HG03103 (cell line): Measurements from ENCODE around the gene DGKI.

Experiments used
- ATAC-seq: cut with Tn5 transposase; IDR thresholded peaks from one replicate; pipeline ENCODE4 v1.9.1; 2021; ENCODE audit warnings: low read depth; ENCODE audit not compliant: unreplicated experiment

DGKI gene

DNA sequence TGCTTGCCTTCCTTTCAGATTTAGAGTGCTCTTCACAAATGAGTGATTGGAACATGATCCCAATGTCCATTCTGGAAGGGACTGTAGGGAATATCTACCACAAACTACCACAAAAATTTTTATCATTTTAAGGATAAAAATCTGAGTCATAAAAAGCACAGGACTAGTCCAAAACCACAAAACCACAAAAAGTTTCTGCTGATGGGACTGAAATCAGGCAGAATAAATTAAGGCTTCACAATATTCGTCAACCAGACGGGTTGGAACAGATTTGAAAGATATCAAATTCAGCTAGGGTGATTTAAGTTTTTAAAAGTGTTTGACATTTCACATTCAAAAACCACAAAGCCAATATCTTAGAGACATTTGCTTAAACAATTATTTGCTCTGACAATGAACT, 403.2 kb downstream of the DGKI start:
- ATAC-seq: no peak

DNA sequence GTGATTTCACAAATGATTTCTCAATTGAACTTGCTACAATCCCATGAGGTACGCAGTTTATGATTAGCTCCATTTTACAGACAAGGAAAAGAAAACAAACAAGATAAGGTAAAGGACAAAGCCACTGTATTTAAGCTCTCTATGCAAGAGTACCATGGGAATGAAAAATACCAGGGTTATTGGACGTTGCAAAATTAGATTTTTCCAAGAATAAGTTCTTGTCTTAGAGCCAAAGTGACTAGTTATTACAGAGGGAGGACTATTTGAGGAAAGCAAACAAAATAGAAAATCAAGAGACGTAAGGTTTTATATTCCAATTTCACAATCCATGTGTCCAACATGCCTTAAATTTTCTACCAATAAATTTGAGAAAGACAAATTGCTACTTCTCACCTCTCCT, 405.3 kb downstream of the DGKI start:
- ATAC-seq: no peak

DNA sequence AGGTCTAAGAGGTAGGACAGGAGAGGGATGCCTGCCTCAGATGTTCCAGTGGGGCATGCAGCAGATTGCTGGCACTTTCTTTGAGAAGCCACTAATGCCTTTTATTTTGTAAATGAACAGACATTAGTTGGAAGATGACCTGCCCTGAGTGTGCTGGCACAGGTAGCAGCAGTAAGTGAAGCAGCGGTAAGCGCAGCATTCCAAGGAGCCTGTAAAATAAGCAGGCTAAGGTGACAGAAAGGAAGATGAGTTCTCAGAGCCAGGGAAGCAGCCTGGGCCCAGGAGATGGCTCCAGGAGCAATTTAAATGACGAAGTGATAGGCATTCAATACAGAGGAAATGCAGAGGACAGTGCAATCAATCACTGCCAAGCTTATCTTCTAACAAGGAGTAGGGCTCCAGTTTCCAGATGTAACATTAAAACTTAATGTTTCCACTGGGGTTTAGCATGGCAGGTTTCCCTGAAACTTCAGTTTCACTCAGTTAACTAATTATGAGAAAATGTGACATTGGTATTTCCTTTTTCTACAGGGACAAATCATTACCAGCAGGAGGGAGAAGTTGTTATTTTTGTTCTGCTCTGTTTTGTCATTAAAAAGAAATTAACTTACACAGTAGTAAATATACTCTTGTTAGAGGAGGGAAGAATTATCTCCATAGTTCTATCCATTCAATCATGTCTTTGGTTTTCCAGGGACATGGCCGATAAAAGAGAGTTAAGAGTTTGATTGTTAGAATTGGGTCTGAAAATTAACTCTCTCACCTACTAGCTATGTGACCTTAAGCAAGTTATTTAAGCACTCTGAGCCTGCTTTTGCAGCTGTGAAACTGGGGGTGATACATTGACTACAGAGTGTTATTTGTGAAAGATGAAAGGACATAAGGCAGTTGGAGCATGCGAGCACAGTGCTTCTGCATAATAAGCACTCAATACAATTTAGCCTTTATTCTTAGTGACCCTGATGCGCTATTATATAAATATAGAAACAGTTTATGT, 406.6 kb downstream of the DGKI start:
- ATAC-seq: no peak

DNA sequence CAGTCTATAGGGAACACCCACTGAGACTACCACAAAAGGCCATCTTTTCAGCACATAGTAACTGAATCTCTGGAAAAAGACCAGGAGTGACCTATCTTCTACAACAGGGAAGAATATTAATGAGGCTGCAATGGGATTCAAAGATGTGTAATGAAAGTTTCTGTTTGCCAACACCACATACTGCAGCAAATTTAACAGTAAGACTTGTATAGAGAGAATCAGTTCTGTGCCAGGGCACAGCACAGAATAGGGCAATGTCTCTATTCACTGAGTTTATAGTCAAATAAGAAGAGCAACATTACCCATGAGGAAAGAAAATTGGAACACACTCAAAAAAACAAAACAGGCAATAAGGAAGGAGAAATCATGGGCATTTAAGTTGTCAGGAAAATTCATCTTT, 411.8 kb downstream of the DGKI start:
- no peak for ATAC-seq

DNA sequence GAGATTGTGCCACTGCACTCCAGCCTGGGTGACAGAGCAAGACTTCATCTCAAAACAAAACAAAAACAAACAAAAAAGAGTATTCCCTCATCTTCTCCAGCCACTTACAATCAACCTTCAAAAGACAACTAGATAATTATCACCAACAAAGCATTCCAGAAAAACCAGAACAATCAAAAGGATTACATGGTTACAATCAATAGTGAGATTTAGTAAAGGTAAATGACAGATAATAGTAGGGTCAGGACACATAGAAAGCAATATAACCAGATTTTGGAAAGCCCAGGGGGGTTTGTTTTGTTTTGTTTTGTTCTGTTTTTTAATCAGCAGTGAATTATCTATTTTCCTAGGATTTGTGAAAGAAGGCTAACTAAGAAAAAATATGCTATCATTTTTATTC, 412.2 kb downstream of the DGKI start:
- no peak for ATAC-seq

DNA sequence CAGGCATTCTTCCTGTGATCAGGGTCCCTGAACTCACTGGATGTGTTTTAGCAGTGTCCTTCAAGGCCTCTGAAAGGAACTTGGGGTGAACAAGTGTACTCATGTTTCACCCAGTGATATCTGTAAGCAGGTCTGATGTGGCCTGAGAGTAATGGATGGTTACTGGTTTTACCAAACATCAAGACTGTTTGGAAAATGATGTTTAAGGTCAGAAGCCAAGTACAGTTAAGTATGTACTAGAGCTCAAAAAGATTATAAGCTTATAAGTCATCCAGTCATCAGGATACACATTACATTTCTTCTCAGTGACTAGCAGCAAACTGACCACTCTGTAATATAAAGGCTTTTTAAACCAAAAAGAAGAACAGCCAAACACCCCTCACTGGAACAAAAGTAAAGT, 423.5 kb downstream of the DGKI start:
- no peak for ATAC-seq

DNA sequence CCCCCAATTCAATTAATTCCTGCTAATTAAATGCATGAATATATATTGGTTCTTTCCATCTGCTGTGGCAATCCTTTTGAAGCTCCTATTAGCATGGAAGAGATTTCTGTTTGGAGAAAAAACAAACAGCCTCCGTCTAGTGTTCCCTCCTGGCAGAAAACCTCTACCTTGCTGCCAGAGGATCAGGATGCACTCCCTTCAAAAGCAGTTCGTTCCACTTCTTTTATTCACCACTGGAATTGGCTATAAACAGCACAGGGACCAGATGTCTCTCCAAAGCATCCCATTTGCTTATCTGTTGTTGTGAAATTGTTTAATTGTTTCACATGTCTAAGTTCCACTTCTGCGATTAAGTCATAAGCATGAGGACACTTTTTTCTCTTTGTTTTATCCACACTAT, 425.4 kb downstream of the DGKI start:
- no peak for ATAC-seq

DNA sequence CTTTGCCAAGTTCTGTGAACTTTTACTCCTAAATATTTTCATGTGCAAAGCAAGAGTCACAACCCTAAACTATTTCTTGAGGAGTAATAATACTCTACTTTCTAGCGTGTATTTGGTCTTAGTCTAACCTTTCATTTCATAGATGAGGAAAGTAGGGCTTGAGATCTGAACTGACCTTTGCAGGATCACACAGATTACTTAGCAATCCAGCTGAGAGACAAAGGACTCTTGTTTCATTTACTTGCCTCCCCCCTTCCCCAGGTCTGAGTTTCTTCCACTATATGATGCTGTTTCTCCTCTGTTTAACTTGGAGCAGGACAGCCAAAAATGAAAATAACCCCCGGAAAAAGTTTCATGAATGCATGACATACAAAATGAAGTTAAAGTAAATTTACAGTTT, 427.9 kb downstream of the DGKI start:
- ATAC-seq: no peak

DNA sequence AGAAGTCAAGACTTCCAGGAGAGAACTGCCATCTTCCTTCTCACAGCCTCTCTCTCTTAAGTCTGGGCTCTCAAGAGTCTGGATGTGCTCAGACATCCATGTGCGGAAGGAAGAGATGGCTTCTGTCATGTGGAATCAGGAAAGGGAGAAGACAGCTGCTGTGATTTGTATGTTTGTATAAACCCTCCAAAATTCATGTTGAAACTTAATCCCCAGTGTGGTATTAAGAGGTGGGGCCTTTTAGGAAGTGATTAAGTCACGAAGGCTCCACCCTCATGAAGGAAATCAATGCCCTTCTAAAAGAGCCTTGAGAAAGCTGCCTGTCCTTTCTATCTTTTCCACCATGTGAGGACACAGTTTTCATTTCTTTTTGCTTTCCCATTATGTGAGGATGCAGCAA, 429.3 kb downstream of the DGKI start:
- no peak for ATAC-seq

DNA sequence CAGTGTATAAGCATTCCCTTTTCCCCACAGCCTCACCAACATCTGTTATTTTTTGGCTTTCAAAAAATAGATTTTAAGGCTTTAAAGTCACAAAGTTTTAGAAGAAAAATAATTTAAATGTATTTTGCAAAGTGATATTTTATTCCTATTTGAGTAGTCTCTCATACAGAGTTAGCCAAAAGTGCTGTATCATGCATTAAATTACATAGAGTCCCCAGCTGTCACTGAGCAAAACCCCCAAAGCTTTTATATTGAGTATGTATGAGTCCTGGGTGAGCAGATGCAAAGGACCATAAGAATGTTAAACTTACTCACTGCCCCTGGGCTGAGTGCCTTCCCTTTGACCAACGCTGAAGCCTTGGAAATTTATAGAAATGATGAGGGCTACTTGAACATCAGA, 432.9 kb downstream of the DGKI start:
- no peak for ATAC-seq

DNA sequence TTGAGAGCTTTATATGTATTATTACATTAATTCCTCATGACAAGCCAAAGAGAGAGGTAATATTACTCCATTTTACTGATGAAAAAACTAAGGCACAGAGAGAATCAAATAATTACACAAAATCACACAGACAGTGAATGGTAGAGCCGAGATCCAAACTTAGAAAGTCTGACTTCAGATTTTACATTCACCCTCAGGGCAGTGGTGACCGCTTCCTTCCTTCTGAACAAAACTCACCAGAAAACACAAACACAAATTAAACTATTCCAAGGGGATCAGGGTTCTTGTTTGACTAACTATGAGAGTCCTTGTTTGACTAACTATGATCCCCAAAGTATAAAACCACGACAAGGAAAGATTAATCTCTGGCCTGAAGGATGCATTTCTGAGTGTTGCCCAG, 435.3 kb downstream of the DGKI start:
- ATAC-seq: no peak

DNA sequence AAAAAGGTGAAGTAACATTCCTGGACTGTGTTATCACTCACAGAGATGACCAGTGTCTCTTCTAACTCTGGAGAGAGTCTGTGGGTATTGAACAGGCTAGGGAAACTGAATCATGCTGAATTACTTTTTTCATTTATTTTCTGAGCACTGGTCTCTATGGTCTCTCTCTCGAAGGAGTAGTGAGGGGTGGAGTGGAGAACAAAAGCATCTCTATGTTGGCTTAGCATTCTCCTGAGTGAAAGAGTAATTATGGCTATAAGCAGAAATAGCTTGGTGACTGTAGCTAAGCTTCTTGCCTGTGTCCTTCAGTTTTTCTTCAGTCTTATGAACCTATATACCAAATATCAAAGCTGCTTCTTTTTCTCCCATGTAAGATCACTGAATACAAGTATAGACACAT, 438.6 kb downstream of the DGKI start:
- no peak for ATAC-seq

DNA sequence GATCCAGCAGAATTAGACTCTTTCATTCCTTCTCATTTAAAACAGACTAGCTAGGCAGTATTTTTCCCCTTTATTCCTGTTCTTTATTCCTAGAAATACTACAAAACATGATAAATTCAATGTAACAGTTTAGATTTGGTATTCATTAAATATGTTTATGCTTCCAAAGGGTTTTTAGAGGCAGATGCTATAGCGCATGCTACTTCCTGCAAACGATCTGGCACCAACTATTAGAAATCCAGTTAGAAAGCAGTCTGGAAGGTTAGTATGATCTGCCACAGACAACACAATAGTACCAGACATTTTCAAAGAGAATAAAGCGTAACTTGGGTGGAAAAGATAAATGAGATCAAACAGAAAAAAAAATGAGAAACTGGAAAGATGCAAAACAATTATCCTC, 439.7 kb downstream of the DGKI start:
- no peak for ATAC-seq

DNA sequence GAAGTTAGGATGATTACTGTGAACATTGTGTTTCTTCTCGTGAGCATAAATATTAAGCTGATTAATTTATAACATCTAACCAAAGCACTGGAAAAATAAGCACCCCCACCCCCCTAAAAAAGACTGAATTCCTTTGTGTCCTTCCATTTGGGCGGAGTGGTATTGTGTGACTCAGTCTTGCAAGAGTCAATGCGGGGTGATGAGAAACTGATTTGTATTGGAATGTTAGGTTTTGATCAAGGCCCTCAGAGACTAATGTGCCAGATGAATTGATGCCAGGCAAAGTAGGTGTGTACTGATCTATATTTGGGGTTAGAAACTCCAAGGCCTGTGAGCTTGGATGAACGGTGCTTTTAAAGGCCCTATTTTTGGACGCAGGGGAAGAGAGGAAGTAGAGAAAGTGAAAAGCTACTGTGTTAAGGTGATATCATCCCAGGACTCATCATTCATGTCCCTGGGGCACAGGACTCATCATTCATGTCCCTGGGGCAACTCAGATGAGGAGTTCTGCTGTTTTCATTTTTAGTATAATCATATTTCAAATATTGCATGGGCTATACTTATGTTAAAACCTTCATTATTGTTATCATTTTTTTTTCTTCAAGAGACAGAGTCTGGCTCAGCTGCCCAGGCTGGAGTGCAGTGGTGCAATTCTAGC, 442.0 kb downstream of the DGKI start:
- ATAC-seq: no peak

DNA sequence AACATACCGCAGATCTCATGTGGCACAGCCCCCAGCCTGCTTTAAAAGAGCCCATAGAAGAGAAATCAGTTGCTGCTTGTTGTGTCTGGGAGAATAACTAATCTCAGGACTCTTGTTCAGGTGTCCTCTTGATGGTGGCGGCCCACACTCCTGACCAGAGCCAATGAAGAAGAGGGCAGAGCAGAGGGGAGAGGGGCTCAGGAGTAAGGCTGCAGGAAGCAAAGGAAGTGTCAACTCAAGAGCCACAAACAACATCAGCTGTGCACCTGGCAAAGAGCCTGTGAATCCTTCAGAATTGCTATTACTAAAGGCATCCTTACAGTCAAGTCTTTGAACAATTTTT, 443.4 kb downstream of the DGKI start:
- no peak for ATAC-seq

DNA sequence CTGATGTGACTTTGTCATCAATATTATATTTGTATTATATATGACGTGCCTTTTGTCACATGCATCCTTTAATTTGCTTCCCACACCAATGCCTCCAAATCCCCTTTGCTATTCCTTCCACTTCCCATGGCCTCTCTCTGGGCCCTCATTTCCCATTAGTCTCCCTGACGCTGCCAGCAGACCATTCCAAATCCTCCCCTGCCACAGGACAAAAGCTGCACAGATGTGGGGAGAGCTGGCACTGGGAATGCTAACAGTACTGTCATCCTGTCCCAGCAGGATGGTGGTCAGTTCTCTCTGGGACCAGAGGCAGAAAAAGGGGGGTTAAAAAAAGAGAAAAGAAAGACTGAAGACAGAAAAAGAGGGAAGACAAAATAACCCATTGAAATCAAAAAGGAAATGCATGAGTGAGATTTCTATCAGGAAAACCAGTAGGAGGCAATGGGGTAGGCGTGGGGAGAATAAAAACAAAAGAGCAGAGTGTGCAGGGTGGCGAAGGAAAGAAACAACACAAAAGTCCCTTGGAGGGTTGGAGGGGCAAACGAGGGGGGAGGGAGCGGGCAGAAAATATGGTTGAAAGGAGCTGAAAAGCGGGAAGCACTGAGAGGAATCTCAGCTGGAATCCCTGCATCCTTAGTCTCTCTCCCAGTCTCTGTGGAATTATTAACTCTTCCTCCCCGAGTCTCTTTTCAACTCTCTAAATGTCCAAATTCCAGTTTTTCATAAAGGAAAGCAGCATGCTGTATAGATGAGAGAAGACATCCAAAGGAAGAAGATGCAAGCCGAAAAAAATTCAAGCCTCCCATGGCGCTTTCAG, 444.0 kb downstream of the DGKI start:
- ATAC-seq: no peak

DNA sequence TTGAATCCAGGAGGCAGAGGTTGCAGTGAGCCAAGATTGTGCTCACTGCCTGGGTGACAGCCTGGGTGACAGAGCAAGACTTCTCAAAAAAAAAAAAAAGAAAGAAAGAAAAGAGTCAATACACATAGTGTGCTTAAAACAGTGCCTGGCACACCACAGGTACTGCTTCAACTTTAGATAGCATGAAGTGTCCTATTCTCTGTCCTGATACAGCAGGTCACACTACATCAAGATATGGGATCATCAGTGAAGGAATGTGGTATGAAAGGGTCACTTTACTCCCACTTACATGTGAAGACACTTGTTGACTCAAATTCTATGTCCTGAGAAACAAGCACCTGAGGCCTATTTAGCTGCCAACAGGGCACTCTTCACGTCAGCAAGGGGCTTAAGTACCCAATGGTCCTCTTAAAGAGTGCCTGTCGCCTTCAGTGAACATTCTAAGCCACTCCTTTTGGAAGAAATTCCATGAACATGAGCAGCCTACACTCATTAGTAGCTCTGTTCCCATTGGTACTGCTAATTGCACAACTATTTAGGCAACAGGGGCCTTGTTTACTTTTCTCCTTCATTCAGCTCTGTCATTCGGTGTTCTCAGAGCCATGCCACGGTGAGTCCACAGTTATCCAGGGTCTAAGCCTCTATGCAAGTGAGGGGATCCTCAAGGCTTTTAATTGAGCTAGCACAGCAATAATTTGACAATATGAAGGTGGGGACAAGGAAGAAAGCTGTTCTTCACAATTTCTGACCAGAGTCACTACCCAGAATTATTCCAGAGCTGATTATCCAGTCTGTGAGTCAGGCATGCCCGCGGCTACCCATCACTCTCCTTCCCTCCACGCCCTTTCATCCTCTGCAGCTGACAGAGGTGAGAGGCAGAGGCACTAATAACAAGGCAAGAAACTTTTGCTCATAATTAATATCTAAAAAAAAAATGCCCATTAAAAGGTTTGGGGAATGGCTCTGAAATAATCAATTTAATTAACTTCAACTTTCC, 446.6 kb downstream of the DGKI start:
- ATAC-seq: no peak

DNA sequence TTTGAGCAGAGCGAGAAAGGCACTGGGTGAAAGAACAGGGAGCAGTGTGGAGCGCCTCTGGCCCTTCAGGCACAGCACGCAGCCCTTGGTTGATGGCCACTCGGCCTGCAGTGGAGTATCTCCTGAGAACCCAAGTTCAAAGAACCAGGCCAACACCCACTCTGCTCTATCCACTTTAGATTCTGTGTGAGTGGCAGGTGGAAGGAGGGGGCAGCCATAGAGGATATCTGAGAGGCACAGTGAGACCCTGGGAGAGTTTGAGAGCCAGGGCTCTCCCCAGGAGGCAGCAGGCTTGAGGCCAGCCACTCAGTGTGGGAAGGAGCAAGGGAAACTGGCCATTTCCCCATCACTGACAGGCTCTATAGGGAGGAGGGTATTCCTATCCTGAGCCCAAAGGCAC, 450.7 kb downstream of the DGKI start:
- no peak for ATAC-seq

DNA sequence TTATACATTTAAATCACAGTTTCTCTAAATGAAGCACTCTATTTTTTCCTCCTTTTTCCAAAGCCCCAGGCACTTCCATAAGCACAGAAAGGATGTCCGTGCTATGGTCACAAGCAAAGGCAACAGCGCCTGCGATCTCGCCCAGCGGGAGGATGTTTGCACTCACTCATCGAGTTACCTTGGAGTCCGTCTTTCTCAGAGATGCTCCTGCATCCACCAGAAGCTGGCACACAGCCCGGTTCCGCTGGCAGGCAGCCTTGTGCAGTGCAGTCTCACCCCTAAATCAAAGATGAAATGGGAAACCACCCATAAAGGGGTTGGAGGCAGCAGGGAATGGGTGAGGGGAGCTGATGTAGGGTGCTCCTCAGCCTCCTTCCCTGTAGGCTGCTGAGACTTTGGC, 451.4 kb downstream of the DGKI start:
- ATAC-seq: no peak

DNA sequence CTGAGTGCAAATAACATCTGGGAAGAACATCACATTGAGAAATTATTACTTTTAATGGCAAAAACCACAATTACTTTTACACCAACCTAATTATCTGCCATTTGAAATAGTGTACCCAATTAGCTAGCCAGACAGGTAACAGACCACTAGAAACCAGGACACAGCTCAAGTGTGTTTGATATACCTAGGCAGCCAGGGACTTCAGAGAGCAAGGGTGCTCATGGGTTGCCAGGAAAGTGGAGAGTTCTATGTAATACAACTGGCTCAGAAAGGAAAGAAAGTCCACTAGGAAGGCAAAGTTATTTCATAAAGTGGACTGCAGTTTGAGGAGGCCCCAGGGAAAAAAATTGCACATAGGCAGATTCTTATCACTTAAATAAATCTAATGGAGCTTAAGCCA, 453.2 kb downstream of the DGKI start:
- ATAC-seq: no peak
